Esophagus (tissue), 2 donors: ENCODE measurements around the gene ITSN1. TPM values are rescaled to one million over a fixed set of nuclear protein-coding genes. Genes with fewer than 3 reads are reported as not detected.

Source experiments
- H3K27ac ChIP-seq, 2 donors: one replicate each; pipeline ENCODE4 v1.5.1; 2013; ENCODE audit warnings: low read depth in 2 of 2, mild to moderate bottlenecking in 2 of 2, inconsistent platforms in 1 of 2, low read length in 1 of 2, moderate library complexity in 1 of 2
- H3K27me3 ChIP-seq, 2 donors: one replicate each; pipeline ENCODE4 v1.6.1; 2013; ENCODE audit warnings: low read length in 2 of 2, control low read depth in 1 of 2, mild to moderate bottlenecking in 1 of 2; ENCODE audit not compliant: insufficient read depth in 2 of 2, control insufficient read depth in 1 of 2
- H3K36me3 ChIP-seq, 2 donors: one replicate each; pipeline ENCODE4 v1.6.1; 2013; ENCODE audit warnings: low read length in 1 of 2; ENCODE audit not compliant: control insufficient read depth in 2 of 2, insufficient read depth in 2 of 2
- H3K4me1 ChIP-seq, 2 donors: one replicate each; pipeline ENCODE4 v1.6.1; 2013; ENCODE audit warnings: low read length in 1 of 2; ENCODE audit not compliant: control insufficient read depth in 2 of 2, insufficient read depth in 2 of 2
- H3K4me3 ChIP-seq, 2 donors: one replicate each; pipeline ENCODE4 v1.5.1; 2013; ENCODE audit warnings: low read length in 2 of 2, mild to moderate bottlenecking in 2 of 2, low read depth in 1 of 2, moderate library complexity in 1 of 2
- H3K9me3 ChIP-seq, 2 donors: one replicate each; pipeline ENCODE4 v1.6.1; 2013; ENCODE audit warnings: mild to moderate bottlenecking in 2 of 2, low read depth in 1 of 2, low read length in 1 of 2, moderate library complexity in 1 of 2; ENCODE audit not compliant: control insufficient read depth in 2 of 2, insufficient read depth in 1 of 2
- WGBS, 2 donors: extraction: QIAGEN DNeasy Blood & Tissue Kit; methylation state at CpG; one replicate each; pipeline ENCODE4 v1.1.7; 2013; 5-methylcytosine and 5-hydroxymethylcytosine counted together
- polyA plus RNA-seq, 2 donors: library from polyadenylated mRNA; stranded (reverse); fragments of 200-250 nt; gene quantifications; one replicate each; pipeline ENCODE4 v1.2.3, GENCODE V29; 2013
- donor health status: healthy with polysubstance abuse.
- donor health status: Bipolar disorder and iron deficiency.

The ITSN1 gene
- polyA plus RNA-seq, 2 donors, result 6.6 to 8.9 TPM

GRCh38 chr21:33895356-33895755 lies 253.1 kb downstream of the ITSN1 start:
- Histone ChIP-seq H3K27ac (no peak overlapping the region), H3K4me3 (no peak overlapping the region), H3K27me3 (no peaks in the 10 kb centered on the region), H3K36me3 (no peaks in the 10 kb centered on the region), H3K4me1 (peaks cover 0 to 5% of the 10 kb centered on the region in 2 donors), H3K9me3 (no peaks in the 10 kb centered on the region)
- 80 to 90% methylated on average over 28 of the region's 28 CpGs for WGBS, 2 donors

GRCh38 chr21:33896691-33897090 lies 254.4 kb downstream of the ITSN1 start:
- no peaks in the 10 kb centered on the region for H3K36me3 ChIP-seq
- 81 to 83% methylated on average over 6 of the region's 6 CpGs for WGBS, 2 donors
- no peak overlapping the region for H3K4me3 ChIP-seq
- no peaks in the 10 kb centered on the region for H3K27me3 ChIP-seq
- no peaks in the 10 kb centered on the region for H3K9me3 ChIP-seq
- H3K27ac ChIP-seq, result no peak overlapping the region
- peaks cover 0 to 5% of the 10 kb centered on the region in 2 donors for H3K4me1 ChIP-seq

- H3K36me3 ChIP-seq, result peaks cover 0 to 3% of the 10 kb centered on the region in 2 donors
- no peaks in the 10 kb centered on the region for H3K27me3 ChIP-seq
- 79 to 86% methylated on average over 5 of the region's 5 CpGs for WGBS, 2 donors
Measured at GRCh38 chr21:33897098-33897497, 254.8 kb downstream of the ITSN1 start.

GRCh38 chr21:33897739-33898138 lies 255.4 kb downstream of the ITSN1 start:
- Histone ChIP-seq H3K4me1 (peaks cover 0 to 5% of the 10 kb centered on the region in 2 donors), H3K27me3 (no peaks in the 10 kb centered on the region), H3K9me3 (no peaks in the 10 kb centered on the region), H3K36me3 (peaks cover 0 to 9% of the 10 kb centered on the region in 2 donors), H3K27ac (no peak overlapping the region), H3K4me3 (no peak overlapping the region)
- WGBS, 2 donors, result 96% methylated on average over 3 of the region's 3 CpGs

More at GRCh38 chr21:33897098-33897497, 254.8 kb downstream of the ITSN1 start:
- H3K9me3 ChIP-seq, result no peaks in the 10 kb centered on the region
- no peak overlapping the region for H3K27ac ChIP-seq
- peaks cover 0 to 5% of the 10 kb centered on the region in 2 donors for H3K4me1 ChIP-seq
- no peak overlapping the region for H3K4me3 ChIP-seq

GRCh38 chr21:33898586-33898985 lies 256.3 kb downstream of the ITSN1 start:
- Histone ChIP-seq H3K36me3 (peaks cover 0 to 11% of the 10 kb centered on the region in 2 donors), H3K27ac (no peak overlapping the region), H3K4me3 (no peak overlapping the region), H3K9me3 (no peaks in the 10 kb centered on the region), H3K27me3 (no peaks in the 10 kb centered on the region), H3K4me1 (peaks cover 0 to 5% of the 10 kb centered on the region in 2 donors)
- 89 to 91% methylated on average over 3 of the region's 3 CpGs for WGBS, 2 donors

GRCh38 chr21:33899199-33899598 lies 256.9 kb downstream of the ITSN1 start:
- 70 to 80% methylated on average over 5 of the region's 5 CpGs for WGBS, 2 donors
- Histone ChIP-seq H3K4me3 (no peak overlapping the region), H3K9me3 (no peaks in the 10 kb centered on the region), H3K27me3 (no peaks in the 10 kb centered on the region), H3K27ac (no peak overlapping the region), H3K4me1 (peaks cover 0 to 5% of the 10 kb centered on the region in 2 donors), H3K36me3 (peaks cover 0 to 15% of the 10 kb centered on the region in 2 donors)

- Histone ChIP-seq H3K4me3 (no peak overlapping the region), H3K4me1 (no peaks in the 10 kb centered on the region), H3K27ac (peak overlapping the region in 1 of 2 donors; percentile 26), H3K9me3 (no peaks in the 10 kb centered on the region), H3K36me3 (peaks cover 0 to 28% of the 10 kb centered on the region in 2 donors), H3K27me3 (no peaks in the 10 kb centered on the region)
- WGBS, 2 donors, result 59 to 72% methylated on average over 13 of the region's 13 CpGs
Measured at GRCh38 chr21:33901412-33902288, 259.3 kb downstream of the ITSN1 start.

- 84 to 89% methylated on average over 6 of the region's 6 CpGs for WGBS, 2 donors
- peaks cover 3 to 33% of the 10 kb centered on the region in 2 donors for H3K36me3 ChIP-seq
- H3K9me3 ChIP-seq, result no peaks in the 10 kb centered on the region
- no peaks in the 10 kb centered on the region for H3K4me1 ChIP-seq
- no peaks in the 10 kb centered on the region for H3K27me3 ChIP-seq
- H3K27ac ChIP-seq, result peak overlapping the region in 1 of 2 donors; percentile 26
- no peak overlapping the region for H3K4me3 ChIP-seq
Measured at GRCh38 chr21:33902349-33902748, 260.0 kb downstream of the ITSN1 start.

GRCh38 chr21:33904041-33904440 lies 261.7 kb downstream of the ITSN1 start:
- Histone ChIP-seq H3K27ac (no peak overlapping the region), H3K4me3 (no peak overlapping the region), H3K9me3 (no peaks in the 10 kb centered on the region), H3K4me1 (no peaks in the 10 kb centered on the region), H3K36me3 (peaks cover 9 to 47% of the 10 kb centered on the region in 2 donors), H3K27me3 (no peaks in the 10 kb centered on the region)
- WGBS, 2 donors, result 76 to 82% methylated on average over 5 of the region's 5 CpGs

- Histone ChIP-seq H3K36me3 (peaks cover 19 to 43% of the 10 kb centered on the region in 2 donors), H3K4me1 (no peaks in the 10 kb centered on the region), H3K9me3 (no peaks in the 10 kb centered on the region), H3K27ac (no peak overlapping the region), H3K27me3 (no peaks in the 10 kb centered on the region), H3K4me3 (no peak overlapping the region)
- WGBS, 2 donors, result 76 to 89% methylated on average over 6 of the region's 6 CpGs
Measured at GRCh38 chr21:33908760-33909159, 266.5 kb downstream of the ITSN1 start.
